Measurements from ENCODE around the gene EBPL.

The EBPL gene

DNA sequence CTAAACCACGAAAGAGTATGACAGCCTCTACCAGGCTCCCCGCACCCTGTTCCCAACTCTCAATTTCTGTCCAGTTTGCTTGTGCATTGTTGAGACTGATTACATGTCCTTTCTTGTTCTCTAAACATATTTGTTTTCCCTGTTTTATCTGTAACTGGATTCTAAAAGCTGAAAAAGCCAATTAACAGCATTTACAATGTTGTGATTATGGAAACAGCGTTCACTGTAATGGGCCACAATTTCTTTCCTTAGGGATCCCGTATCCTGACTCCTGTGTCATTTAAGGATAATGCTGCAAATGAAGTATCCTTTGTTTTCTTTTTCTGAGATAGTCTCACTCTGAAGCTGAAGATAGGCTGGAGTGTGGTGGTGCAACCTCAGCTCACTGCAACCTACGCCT lies 20.5 kb downstream of the EBPL start:
- DNase-seq = no peak

DNA sequence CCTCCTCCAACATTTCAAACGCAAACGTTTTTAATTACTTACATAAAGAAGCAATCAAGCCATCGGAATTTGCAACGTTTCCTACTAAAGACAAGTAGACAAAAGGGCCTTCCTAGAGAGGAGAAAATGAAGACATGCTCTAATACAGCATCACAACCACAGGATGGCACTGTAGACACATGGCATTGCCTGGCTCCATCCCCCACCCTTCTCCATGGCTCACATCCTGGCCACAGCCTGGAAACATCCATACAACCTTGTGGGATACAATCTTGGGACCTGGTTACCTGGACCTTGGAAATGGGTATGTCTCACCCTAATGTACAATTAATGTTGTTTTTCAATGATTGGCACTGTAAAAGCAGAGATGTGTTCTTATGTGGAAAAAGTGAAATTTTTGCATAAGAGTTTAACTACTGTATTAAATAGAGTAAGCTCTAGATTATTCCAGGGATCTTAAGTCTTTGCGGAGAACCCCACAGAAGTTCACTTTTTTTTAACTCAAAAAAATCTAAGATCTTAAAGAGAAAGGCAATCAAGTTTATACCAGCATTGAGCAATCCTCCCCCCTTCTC lies 21.5 kb downstream of the EBPL start:
- no peak for DNase-seq

- DNase-seq = no peak
These were observed 23.5 kb downstream of the EBPL start for GRCh38 chr13:49667773-49668172.

DNA sequence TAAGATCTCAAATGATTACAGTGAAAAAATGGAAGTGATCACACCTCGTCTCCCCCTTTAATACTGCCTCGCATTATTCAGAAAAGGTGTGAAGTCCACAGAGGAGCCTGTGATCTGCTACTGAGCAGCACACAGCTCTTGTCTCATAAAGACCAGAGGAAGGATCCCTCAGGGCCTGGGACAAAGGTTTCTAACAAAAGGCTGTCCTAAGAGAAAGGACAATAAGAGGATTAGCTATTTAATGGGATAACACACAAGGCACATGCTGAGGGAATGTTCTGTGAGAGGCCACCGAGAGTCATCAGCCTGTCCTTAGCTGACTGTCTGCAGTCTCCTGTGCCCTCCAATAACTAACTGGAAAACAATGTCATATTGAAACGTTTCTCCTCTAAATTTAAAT lies 26.7 kb downstream of the EBPL start:
- no peak for DNase-seq

DNA sequence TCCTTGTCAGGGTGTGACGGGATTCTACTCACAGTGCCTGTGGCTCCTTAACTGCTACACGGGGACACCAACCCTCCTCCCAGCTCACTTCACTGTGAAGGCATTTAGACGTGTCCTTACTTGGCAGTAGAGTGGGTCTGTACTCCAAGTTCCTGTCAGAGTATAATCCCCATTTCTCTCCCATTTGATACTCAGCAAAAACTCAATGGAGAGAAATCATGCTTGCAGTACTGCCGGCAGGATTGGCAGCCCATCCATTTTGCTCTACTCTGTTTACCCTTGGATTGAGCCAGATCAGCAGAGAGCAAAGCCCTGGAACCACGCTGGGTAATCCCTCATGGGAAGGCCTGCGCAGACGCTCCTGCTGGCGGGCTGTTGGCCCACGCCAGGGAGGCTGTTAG lies 34.0 kb downstream of the EBPL start:
- no peak for DNase-seq

DNA sequence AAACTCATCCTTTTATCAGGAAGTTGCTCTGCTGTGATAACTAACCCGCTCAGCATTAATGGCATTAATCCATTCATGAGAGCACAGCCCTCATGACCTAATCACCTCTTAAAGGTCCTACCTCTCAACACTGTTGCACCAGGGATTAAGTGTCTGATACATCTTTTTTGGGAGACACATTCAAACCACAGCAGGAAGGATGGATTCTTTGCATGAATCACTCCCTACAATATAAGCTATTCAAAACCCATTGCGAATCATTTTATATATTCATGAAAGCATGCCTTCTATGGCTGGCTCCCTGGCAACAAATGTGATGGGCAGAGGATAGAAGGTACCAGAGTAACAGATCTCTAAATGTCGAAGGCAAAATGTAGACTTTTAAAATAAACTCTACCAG lies 35.4 kb downstream of the EBPL start:
- no peak for DNase-seq

- no peak for DNase-seq
These were observed 37.3 kb downstream of the EBPL start for GRCh38 chr13:49654011-49654410.

DNA sequence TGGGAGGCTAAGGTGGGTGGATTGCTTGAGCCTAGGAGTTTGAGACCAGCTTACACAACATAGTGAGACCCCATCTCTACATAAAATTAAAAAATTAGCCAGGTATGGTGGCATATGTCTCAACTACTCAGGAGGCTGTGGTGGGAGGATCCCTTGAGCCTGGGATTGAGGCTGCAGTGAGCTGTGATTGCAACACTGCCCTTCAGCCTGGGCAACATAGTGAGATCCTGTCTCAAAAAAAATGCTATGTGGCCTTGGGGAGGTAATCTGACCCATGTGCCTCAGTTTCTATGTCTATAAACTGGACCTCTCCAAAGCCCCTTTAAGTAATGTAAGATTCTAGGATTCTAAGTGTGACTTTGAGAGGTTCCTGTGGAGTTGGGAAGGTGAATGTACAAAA lies 37.8 kb downstream of the EBPL start:
- no peak for DNase-seq

GRCh38 chr13:49652355-49653305 lies 38.7 kb downstream of the EBPL start:
- no peak for DNase-seq

DNA sequence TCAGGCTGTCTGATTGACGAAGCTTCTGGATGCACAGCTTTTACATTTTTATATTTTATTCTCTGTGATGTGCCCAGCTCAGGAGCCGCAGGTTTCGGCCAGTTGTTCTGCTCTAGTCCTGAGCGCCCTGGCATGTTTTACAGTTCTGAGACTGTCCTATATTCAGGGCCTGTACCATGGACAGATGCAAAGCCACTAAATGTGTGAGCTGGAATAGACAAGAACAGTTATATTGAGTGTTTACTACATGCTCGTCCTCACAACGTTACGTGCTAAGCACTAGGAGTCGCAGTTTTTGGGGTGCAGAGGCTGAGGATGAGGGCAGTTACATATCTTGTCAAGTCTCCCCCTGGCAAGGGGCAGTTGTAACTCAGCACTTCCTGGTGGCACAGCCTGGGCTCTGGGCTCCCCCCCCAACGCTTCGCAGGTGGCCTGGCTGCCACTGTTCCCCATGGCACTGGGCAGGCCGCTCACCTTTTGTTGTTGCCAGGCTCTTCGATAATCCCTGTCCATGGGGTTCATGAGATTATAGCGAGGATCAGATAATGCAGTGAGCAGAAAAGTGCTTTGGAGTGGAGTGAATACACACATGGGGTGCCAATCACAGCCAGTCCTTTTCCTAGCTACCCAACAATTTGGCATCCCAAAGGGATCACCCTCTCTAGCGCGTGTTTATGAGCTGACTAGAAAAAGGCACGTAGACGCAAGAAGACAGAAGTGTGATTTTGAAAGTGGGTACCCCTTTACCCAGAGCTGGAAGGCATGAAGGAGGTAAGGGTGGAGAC lies 39.5 kb downstream of the EBPL start:
- DNase-seq = no peak

DNA sequence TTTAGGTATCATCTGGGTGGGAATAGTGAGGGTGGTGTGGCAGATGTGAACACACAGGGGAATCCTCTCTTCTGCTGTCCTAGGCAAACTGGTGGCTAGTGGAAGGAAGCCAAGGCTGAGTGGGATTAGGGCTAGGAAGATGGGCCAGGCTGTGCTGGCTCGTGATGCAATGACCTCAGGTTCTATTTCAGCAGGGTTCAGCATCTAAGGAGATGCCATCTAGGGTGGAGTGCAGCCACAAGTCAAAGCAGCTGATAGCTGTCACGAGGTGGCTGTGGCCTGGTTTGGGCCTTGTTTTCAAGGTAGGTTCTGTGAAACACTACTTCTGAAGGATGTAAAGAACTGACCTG lies 41.3 kb downstream of the EBPL start:
- DNase-seq = no peak

- DNase-seq = no peak
These were observed 41.9 kb downstream of the EBPL start for GRCh38 chr13:49649244-49649962.

DNA sequence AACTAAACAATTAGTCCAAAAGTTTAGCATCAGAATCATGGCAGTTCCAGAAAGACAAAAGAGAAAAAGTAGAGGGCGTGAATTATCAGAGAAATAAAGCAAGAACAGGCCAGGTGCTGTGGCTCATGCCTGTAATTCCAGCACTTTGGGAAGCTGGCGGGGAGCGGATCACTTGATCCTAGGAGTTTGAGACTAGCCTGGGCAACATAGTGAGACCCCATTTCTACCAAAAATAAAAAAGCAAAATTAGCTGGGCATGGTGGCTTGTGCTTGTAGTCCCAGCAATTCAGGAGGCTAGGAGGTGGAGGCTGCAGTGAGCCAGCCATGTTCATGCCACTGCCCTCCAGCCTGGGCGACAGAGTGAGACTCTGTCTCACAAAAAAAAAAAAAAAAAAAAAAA lies 44.6 kb downstream of the EBPL start:
- no peak for DNase-seq

DNA sequence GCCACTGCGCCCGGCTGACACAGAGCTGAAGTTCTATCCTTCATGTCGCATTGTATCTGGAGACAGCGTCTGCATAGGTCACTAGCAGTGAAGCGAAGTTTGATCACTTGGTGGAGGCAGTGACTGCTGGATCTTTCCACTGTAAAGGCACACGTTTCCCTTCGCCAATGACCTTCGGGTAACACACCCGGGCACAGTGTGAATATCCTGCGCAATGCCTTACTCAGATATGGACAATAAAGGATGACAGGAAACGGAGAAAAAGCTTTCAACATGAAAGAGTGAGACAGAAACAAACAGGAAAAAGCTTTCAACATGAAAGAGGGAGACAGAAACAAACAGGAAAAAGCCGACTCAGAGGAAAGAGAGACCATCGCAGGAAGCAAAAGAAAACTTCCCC lies 45.8 kb downstream of the EBPL start:
- DNase-seq = no peak

DNA sequence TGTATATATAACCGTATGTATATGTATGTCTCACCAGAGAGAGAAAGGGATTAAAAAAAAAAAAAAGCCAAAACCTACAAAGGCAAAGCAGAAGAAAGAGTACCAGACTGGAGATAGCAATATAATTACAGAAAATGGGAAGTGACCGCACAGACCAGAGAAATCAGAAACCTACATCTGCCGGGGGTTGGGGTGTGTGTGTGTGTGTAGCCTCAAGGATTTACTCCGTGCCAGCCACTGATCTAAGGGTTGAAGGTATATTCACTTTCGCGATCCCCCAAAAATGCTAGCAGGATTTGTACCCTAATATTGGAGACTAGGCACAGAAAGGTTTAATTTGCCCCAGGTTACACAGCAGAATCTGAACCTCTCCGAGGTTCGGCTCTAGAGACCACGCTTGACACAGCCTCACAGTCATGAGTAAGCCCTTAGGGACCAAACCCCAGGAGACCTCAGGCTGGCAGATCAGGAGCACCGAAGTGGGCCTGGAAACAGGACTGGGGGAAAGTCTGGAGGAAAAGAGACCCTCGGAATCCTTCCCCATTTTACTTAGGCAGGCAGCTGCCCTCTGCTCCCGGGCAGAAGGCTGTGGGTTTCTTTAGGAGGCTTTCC lies 48.1 kb downstream of the EBPL start:
- DNase-seq = no peak

DNA sequence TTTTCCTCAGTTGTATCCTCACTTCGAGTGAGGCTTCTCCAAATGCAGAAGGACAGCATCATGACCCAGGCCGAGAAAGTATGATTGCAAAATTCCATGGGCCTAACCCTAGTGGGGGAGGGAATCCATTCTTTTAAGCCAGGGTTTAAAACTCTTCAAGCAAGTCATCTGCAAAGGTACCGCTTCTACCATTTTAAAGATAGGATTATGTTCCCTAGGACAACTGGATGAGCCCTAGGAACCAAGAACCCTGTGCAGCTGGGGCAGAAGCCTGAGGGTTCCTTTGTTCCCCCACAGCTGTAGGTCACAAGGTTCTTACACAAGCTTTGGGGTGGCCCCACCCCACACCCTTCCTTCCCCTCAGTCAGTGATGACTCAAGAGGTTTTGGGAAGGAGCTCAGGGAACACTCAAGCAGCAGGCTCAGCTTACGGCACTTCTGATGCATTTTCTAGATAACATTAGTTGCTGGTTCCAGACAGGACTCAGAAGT lies 49.4 kb downstream of the EBPL start:
- DNase-seq = no peak

DNA sequence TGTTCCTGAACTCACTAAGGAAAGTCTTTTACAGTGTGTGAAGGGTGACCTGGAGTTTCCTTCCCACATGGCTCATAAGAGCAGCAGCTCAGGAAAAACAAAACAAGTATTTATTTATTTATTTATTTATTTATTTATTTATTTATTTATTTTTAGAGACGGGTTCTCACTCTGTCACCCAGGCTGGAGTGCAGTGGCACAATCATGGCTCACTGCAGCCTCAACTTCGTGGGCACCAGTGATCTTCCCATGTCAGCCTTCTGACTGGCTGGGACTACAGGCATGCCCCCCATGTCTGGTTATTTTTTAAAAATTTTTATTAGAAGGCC lies 52.6 kb downstream of the EBPL start:
- no peak for DNase-seq

GRCh38 chr13:49638030-49638743 lies 53.1 kb downstream of the EBPL start:
- DNase-seq = no peak

GRCh38 chr13:49636705-49637104 lies 54.6 kb downstream of the EBPL start:
- DNase-seq = no peak

- no peak for DNase-seq
These were observed 55.5 kb downstream of the EBPL start for GRCh38 chr13:49635599-49636433.

DNA sequence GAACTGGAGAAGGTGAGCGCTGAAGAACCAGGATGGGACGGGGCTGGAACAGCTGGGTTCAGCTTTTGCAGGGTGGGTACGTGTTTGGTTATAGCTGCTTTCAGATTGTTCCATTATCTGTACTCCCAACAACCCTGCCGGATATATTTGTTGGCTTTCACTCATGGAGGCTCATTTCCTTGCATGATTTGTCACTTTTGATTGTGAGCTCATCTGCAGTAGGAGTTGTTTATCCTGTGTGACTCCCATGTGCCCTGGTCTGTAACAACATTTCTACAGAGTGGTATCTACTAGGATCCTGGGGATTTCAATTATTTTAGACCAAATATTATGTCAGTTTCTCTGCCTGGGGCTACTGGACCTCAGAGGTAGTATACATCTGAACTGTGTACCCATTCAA lies 57.6 kb downstream of the EBPL start:
- no peak for DNase-seq
